Esophagus muscularis mucosa (tissue), 4 donors: ENCODE measurements around the gene MAPK8. TPM values are rescaled to one million over a fixed set of nuclear protein-coding genes. Genes with fewer than 3 reads are reported as not detected.

Experiments used
- DNase-seq: peaks from one replicate; pipeline ENCODE4 v3.0.0-alpha.2; 2017; ENCODE audit errors: extremely low spot score
- H3K27ac ChIP-seq, 4 donors: fragments of 200-600 bp; sonication (generic); replicated peaks in 1 of 4; 1 replicate in 3 of 4; 2 replicates in 1 of 4; pipeline ENCODE4 v1.5.1; 2016 to 2019; ENCODE audit warnings: mild to moderate bottlenecking in 1 of 4
- H3K27me3 ChIP-seq, 4 donors: fragments of 200-600 bp; sonication (generic); one replicate each; pipeline versions ENCODE4 v1.5.1 to v1.6.0; 2016 to 2019
- H3K36me3 ChIP-seq, 4 donors: fragments of 200-600 bp; sonication (generic); one replicate each; pipeline ENCODE4 v1.5.1; 2016 to 2019
- H3K4me1 ChIP-seq, 4 donors: fragments of 200-600 bp; sonication (generic); one replicate each; pipeline ENCODE4 v1.5.1; 2016 to 2019
- H3K4me3 ChIP-seq, 4 donors: fragments of 200-600 bp; sonication (generic); 1 replicate in 2 of 4; 2 replicates in 2 of 4; pipeline ENCODE4 v1.5.1; 2016 to 2019; ENCODE audit warnings: mild to moderate bottlenecking in 4 of 4, moderate library complexity in 1 of 4
- H3K9me3 ChIP-seq, 4 donors: fragments of 200-600 bp; sonication (generic); 1 replicate in 3 of 4; 2 replicates in 1 of 4; pipeline ENCODE4 v1.5.1; 2016 to 2019
- EP300 ChIP-seq: sonication (generic); formaldehyde crosslinking; IDR thresholded peaks from one replicate; pipeline ENCODE4 v1.6.1; 2017; ENCODE audit warnings: antibody characterized with exemption
- POLR2A ChIP-seq: fragments of 450-650 bp; IDR thresholded peaks from one replicate; pipeline ENCODE4 v1.6.1; 2017; ENCODE audit warnings: antibody characterized with exemption, moderate library complexity, mild to moderate bottlenecking, low read depth
- POLR2AphosphoS5 ChIP-seq, 2 donors: sonication (generic); formaldehyde crosslinking; IDR thresholded peaks; one replicate each; pipeline ENCODE4 v1.6.1; 2017; ENCODE audit warnings: antibody characterized with exemption in 2 of 2
- WGBS: methylation state at CpG from one replicate; pipeline ENCODE4 v1.1.5; 2018; 5-methylcytosine and 5-hydroxymethylcytosine counted together
- intact Hi-C: fragments of 100-400 bp; cut with DNase I; formaldehyde crosslinking; loops from one replicate; pipeline ENCODE4 v1.15.1; 2023
- total RNA-seq, 4 donors: library from RNA; depleted of rRNA; stranded (reverse); fragments of >200 nt; gene quantifications; one replicate each; pipeline versions ENCODE4 v1.1.0 to v1.2.1, GENCODE V29; 2016
- TF ChIP-seq, protein P1 (sequence below), 3 experiments: fragments of 200-600 bp in 2 of 3; fragments of 450-650 bp in 1 of 3; sonication (generic) in 2 of 3; IDR thresholded peaks; one replicate each; pipeline ENCODE4 v1.5.1; 2017 to 2019; ENCODE audit warnings: antibody characterized with exemption in 3 of 3, mild to moderate bottlenecking in 2 of 3, moderate library complexity in 1 of 3

MAPK8 gene
- total RNA-seq, 4 donors from 2014 or later: 26.8 to 50.0 (median 33.1) TPM

DNA sequence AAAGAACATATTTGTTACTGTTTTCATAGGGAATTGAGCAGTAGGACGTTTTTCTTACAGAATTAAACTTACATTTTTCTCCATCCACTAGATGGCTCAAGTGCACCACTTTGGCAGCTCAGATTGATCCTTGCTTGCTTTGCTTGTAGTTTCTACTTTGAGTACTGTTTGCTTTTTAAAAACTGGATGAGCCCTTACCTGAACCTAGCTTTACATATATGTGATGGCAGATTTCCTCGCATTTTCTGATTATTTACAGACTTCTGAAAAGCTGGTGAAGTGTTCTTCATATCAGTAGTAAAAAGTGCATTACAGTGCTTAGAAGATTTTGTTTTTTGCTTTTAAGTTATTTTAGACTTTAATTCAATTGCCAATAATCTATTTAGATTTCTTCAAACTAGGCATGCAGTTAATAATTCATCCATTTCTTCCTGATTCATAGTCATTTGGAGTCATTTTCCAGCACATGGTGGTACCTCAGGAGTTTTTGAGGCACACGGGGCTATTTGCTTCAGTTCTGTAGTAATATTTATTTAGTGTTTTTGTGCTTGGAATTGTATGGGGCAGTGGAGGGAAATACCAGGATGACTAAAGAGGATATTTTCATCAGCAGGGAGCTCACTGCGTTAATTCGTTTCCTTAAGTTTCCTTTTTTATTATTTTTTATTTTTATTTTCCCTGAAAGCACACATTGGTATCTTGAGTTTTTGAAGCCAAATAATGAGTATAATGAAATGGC is 57.3 kb downstream of the MAPK8 start:
- 32% methylated on average over 5 of the region's 5 CpGs for WGBS
- H3K27me3 ChIP-seq: no peaks in the 10 kb centered on the region
- intact Hi-C loops: loop anchor here (10.0 kb wide), 1 partner anchor 161 kb away; no protein-coding TSS in a partner anchor
- no peak for TF ChIP-seq POLR2AphosphoS5 (IDR thresholded peaks at IDR 0.05)
- TF ChIP-seq, protein P1, sequence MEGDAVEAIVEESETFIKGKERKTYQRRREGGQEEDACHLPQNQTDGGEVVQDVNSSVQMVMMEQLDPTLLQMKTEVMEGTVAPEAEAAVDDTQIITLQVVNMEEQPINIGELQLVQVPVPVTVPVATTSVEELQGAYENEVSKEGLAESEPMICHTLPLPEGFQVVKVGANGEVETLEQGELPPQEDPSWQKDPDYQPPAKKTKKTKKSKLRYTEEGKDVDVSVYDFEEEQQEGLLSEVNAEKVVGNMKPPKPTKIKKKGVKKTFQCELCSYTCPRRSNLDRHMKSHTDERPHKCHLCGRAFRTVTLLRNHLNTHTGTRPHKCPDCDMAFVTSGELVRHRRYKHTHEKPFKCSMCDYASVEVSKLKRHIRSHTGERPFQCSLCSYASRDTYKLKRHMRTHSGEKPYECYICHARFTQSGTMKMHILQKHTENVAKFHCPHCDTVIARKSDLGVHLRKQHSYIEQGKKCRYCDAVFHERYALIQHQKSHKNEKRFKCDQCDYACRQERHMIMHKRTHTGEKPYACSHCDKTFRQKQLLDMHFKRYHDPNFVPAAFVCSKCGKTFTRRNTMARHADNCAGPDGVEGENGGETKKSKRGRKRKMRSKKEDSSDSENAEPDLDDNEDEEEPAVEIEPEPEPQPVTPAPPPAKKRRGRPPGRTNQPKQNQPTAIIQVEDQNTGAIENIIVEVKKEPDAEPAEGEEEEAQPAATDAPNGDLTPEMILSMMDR (IDR thresholded peaks at IDR 0.05): peak; percentile 53 to 69 (median 57)
- DNase-seq: no peak
- no peaks in the 10 kb centered on the region for H3K9me3 ChIP-seq
- no peak overlapping the region for H3K4me3 ChIP-seq
- no peak overlapping the region for H3K27ac ChIP-seq
- H3K4me1 ChIP-seq: peaks cover 10 to 40% (median 37%) of the 10 kb centered on the region in 4 donors
- no peaks in the 10 kb centered on the region for H3K36me3 ChIP-seq

DNA sequence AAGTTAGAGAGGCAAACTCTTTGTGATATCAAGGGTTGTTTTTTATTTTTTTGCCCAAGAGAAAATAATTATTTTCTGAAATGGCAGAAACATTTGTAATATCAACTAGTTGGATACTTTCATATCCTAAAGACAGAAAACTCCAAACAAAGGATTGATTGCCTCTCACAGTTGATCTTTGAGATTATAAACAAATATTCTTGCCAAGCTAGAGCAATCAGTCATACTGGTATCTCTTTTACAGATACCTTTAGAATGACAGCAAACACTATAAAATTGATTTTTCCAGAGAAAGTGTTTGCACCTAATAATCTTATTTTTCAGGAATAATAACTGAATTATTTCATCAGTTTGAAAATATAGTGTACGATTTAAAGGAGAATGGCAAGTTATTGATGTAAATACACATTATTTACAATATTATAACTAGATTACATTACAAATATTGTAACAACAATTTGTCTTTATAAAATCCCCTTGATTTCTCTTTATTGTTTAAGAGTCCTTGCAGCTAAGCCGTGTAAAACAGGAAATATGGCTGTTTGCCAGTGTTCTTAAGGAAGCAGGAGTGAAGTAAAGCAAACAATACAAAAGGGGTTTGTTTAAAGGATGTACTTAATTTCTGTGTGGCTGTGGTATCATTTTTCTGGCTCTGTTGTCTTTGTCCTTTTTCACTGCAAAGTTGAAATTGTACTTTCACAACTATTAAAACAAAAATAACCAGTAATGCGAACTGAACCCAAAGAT is 58.4 kb downstream of the MAPK8 start:
- 47% methylated on average over 3 of the region's 3 CpGs for WGBS
- H3K9me3 ChIP-seq: no peaks in the 10 kb centered on the region
- H3K27me3 ChIP-seq: no peaks in the 10 kb centered on the region
- TF ChIP-seq POLR2AphosphoS5 (IDR thresholded peaks at IDR 0.05): no peak
- TF ChIP-seq, protein P1 (IDR thresholded peaks at IDR 0.05): no peak
- TF ChIP-seq EP300: no peak
- no peak for TF ChIP-seq POLR2A
- intact Hi-C loops: loop anchor here (10.0 kb wide), 1 partner anchor 160 kb away; no protein-coding TSS in a partner anchor
- peaks cover 10 to 38% (median 32%) of the 10 kb centered on the region in 4 donors for H3K4me1 ChIP-seq
- DNase-seq: no peak
- H3K4me3 ChIP-seq: no peak overlapping the region
- no peak overlapping the region for H3K27ac ChIP-seq
- H3K36me3 ChIP-seq: no peaks in the 10 kb centered on the region

DNA sequence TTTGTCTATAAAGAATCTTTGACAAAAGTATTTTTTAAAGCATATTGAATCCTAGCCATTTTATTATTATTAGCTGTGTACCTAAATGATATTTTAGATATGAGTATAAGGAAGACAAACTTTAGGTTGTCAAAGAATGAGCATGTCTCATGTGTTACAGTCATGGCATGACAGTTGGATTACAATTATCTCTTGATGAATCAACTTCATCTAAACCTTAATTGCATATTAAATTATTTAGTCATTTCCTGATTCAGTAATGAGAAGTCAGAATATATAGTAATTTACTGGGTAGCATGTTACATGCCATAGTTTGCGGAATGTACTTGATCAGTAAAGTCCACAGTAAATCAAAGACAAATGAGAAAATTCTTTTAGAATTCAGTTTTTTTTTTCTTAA is 59.2 kb downstream of the MAPK8 start:
- WGBS: 98% methylated on average over 1 of the region's 1 CpG
- H3K27ac ChIP-seq: no peak overlapping the region
- no peak for TF ChIP-seq POLR2AphosphoS5 (IDR thresholded peaks at IDR 0.05)
- TF ChIP-seq POLR2A: no peak
- TF ChIP-seq, protein P1 (IDR thresholded peaks at IDR 0.05): no peak
- TF ChIP-seq EP300: no peak
- intact Hi-C loops: loop anchor here (2.0 to 10.0 kb wide), 2 partner anchors 159 to 291 kb away; no protein-coding TSS in a partner anchor
- H3K36me3 ChIP-seq: no peaks in the 10 kb centered on the region
- peaks cover 6 to 33% (median 24%) of the 10 kb centered on the region in 4 donors for H3K4me1 ChIP-seq
- H3K27me3 ChIP-seq: no peaks in the 10 kb centered on the region
- DNase-seq: no peak
- no peak overlapping the region for H3K4me3 ChIP-seq
- H3K9me3 ChIP-seq: no peaks in the 10 kb centered on the region

DNA sequence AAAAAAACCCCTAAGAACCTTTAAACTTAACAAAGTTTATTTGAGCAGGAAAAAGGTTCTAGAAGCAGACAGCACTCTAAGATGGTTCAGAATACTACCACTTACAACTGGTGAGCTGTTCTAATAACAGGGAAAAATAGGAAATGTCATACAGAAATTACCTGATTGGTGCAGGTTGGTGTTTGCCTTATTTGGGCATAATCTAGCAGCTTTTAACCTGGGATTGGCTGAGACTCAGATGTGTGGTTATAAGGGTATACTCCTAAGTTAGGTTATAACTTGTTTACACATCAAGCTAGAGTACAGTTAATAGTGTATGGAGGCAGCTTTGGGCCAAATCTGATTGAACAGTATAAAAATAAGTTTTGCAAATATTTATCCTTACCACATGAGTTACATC is 59.8 kb downstream of the MAPK8 start:
- intact Hi-C loops: loop anchor here (2.0 to 10.0 kb wide), 2 partner anchors 159 to 291 kb away; no protein-coding TSS in a partner anchor
- TF ChIP-seq POLR2A: no peak
- H3K36me3 ChIP-seq: no peaks in the 10 kb centered on the region
- peaks cover 5 to 31% (median 24%) of the 10 kb centered on the region in 4 donors for H3K4me1 ChIP-seq
- DNase-seq: no peak
- H3K4me3 ChIP-seq: no peak overlapping the region
- no peaks in the 10 kb centered on the region for H3K27me3 ChIP-seq
- H3K9me3 ChIP-seq: no peaks in the 10 kb centered on the region
- H3K27ac ChIP-seq: no peak overlapping the region

DNA sequence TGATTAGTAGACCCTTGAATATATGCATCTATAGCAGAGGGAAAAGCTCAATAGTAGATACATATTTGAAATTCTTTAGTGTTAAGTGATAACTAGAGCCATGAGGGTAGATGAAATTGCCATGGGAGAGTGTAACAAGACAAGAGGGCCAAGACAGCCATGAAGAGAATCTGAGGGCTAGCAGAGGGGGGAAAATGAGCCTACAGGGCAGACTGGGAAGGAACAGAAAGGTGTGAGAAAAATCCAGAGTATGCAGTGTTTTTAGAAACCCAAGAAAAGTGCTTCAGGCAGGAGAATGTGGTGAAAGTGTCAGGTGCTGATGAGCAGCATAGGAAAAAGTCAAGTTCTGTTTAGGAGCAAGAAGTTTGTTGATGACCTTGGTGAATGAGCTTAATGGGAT is 63.0 kb downstream of the MAPK8 start:
- Histone ChIP-seq H3K9me3 (no peaks in the 10 kb centered on the region), H3K27ac (no peak overlapping the region), H3K27me3 (no peaks in the 10 kb centered on the region), H3K4me3 (no peak overlapping the region), H3K4me1 (peaks cover 0 to 19% (median 16%) of the 10 kb centered on the region in 4 donors), H3K36me3 (no peaks in the 10 kb centered on the region)
- intact Hi-C loops: loop anchor here (10.0 kb wide), 1 partner anchor 155 kb away; no protein-coding TSS in a partner anchor
- no peak for DNase-seq
- TF ChIP-seq, protein P1 (IDR thresholded peaks at IDR 0.05): no peak
- TF ChIP-seq POLR2A (no peak), POLR2AphosphoS5 (IDR thresholded peaks at IDR 0.05) (no peak), EP300 (no peak)
